ENCODE measurements around the gene CISTR.

GRCh38 chr12:53740130-53740491 lies 11.7 kb downstream of the CISTR start:
- TF ChIP-seq, protein P1, sequence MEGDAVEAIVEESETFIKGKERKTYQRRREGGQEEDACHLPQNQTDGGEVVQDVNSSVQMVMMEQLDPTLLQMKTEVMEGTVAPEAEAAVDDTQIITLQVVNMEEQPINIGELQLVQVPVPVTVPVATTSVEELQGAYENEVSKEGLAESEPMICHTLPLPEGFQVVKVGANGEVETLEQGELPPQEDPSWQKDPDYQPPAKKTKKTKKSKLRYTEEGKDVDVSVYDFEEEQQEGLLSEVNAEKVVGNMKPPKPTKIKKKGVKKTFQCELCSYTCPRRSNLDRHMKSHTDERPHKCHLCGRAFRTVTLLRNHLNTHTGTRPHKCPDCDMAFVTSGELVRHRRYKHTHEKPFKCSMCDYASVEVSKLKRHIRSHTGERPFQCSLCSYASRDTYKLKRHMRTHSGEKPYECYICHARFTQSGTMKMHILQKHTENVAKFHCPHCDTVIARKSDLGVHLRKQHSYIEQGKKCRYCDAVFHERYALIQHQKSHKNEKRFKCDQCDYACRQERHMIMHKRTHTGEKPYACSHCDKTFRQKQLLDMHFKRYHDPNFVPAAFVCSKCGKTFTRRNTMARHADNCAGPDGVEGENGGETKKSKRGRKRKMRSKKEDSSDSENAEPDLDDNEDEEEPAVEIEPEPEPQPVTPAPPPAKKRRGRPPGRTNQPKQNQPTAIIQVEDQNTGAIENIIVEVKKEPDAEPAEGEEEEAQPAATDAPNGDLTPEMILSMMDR (IDR thresholded peaks at IDR 0.05; ENCODE audit: low read depth, low read length, poor library complexity, severe bottlenecking) = peak; percentile 49
- TF ChIP-seq EZH2phosphoT487 (IDR thresholded peaks at IDR 0.05; ENCODE audit: borderline replicate concordance, low read length) = no peak

All from DOHH2 (cell line).